Hippocampal formation (tissue), 2 donors: Measurements from ENCODE around the gene ADORA2A.

Source experiments
- DNase-seq, 2 donors: peaks; one replicate each; lab custom pipeline; 2025; lab: John Stamatoyannopoulos, UW

Gene ADORA2A

GRCh38 chr22:24418786-24419474, 8.5 kb upstream of the ADORA2A start:
- no peak for DNase-seq

- DNase-seq = no peak
These were observed 7.9 kb upstream of the ADORA2A start for GRCh38 chr22:24419475-24419850.

- DNase-seq = no peak
These were observed 7.1 kb upstream of the ADORA2A start for GRCh38 chr22:24420072-24420976.

- DNase-seq = no peak
These were observed 6.4 kb upstream of the ADORA2A start for GRCh38 chr22:24420977-24421343.

- no peak for DNase-seq
These were observed 5.9 kb upstream of the ADORA2A start for GRCh38 chr22:24421428-24421931.

GRCh38 chr22:24422102-24422665, 5.2 kb upstream of the ADORA2A start:
- no peak for DNase-seq

GRCh38 chr22:24423519-24424000, 3.8 kb upstream of the ADORA2A start:
- DNase-seq = peak in 1 of 2 donors; percentile 21

- no peak for DNase-seq
These were observed 3.1 kb upstream of the ADORA2A start for GRCh38 chr22:24424001-24424900.

- DNase-seq = no peak
These were observed 2.3 kb upstream of the ADORA2A start for GRCh38 chr22:24424901-24425775.

GRCh38 chr22:24426436-24426835, 963 bp upstream of the ADORA2A start:
- DNase-seq = no peak

GRCh38 chr22:24426851-24427499, 424 bp upstream of the ADORA2A start:
- DNase-seq = no peak

GRCh38 chr22:24428751-24429410, 1.5 kb downstream of the ADORA2A start:
- DNase-seq = no peak

GRCh38 chr22:24429411-24430365, 2.3 kb downstream of the ADORA2A start:
- DNase-seq = no peak

GRCh38 chr22:24430431-24431308, 3.3 kb downstream of the ADORA2A start:
- no peak for DNase-seq

- DNase-seq = no peak
These were observed 4.1 kb downstream of the ADORA2A start for GRCh38 chr22:24431309-24432034.

- DNase-seq = peak; percentile 10 to 15
These were observed 4.9 kb downstream of the ADORA2A start for GRCh38 chr22:24432059-24432853.
